T follicular helper cell (primary cell): ENCODE data around the gene THRB.

ENCODE experiments used
- DNase-seq: peaks from one replicate; pipeline ENCODE4 v3.0.0-alpha.2; 2020; ENCODE audit warnings: low read depth

The THRB gene

GRCh38 chr3:24512564-24513197, 18.0 kb upstream of the THRB start:
- no peak for DNase-seq

DNA sequence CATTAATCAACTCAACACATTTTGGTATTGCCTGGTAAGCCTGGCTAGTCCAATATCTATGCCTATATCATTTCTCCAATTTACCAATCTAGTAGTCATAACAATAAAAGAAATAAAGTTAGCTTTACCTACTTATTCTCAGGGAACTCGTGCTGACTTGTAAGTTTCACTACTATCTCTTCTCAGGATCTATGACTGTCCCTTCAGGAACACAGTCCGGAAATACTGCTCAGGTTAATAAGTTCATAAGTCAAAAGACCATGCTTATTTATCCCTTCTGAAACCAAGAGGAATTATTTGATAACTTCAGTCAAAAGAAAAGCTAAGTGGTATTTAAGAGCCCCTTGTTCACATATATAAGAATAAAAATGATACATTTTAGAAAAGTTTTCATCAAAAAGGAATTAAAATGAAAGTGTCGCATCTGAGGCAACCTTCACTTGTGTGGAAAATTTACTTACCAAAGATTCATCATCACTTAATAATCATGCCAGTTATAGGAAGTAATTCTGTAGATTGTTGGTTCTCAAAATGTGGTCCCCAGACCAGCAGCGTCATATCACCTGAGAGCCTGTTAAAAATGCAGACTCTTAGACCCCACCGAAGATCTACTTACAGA, 15.5 kb upstream of the THRB start:
- no peak for DNase-seq

GRCh38 chr3:24508423-24508839, 13.8 kb upstream of the THRB start:
- no peak for DNase-seq

- DNase-seq, result no peak
Measured at GRCh38 chr3:24507776-24508422, 13.2 kb upstream of the THRB start.

DNA sequence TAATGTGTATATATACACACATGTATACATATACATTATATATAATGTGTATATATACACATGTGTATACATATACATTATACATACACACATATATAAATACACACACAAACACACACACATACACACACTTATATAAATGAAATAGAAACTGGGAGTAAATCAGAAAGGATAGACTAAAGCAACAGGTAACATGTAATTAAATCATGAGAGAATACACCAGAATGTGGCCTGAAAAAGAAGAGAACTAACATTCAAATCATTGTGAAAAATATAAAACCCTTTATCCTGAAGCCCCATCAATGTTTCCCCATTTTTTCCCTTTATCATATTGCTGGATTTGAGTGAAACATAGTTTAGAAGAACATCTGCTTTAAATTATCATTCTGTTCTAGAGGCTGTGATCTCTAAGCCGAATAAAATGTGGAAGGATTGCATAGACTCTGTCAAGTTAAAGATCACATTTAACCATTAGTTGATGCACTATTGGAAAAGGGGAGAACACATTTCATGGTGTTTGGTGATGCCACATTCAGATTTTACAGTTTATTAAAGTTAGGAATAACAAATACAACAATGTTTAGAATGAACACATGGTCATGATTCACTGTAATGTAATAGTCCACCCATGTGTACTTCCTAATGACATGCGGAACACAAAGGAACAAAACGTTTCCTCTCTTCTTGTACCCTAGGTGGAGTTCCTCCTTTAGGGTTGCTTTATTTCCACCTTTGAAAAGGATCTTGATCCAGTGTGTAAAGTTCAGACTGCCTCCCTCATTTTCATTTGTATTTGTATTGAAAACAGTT, 12.5 kb upstream of the THRB start:
- no peak for DNase-seq

DNA sequence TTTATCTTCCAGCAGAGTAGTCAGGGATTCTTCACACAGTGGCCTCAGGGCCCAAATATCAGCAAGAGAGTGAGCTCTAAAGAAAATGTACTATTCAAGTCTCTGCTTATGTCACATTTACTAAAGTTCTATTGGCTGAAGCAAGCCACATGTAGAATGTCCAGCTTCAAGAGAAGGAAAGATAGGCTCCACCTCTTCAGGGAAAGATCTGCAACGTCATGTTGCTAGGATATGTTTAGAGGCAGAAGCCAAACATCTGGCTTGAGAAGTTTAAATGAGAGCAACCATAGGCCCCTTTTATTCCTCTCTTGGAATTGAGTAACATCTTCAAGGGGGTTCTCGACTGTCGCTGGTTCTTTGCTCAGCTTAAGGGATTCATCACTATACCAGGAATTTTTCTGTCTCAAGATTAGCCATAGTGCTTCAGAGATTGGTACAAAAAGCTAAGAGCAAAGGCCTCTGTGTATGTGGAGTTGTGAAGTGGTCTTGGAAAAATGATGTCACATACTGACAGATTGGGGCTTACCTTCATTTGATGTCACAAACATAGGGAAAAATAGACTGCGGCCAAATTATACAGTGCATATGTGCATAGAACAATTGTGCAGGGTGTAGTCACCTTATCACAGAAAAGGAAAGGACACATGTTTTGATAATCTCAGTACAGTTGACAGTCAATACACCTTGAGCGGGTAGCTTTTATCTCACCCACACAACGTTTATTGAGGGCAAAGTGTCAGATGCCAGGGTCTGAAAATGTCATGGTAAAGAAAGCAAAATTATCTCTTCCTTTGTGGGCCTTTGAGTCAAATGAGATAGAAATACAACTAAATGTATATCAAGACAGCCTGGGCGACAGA, 11.3 kb upstream of the THRB start:
- DNase-seq, result no peak

- DNase-seq, result no peak
Measured at GRCh38 chr3:24504772-24505171, 10.1 kb upstream of the THRB start.

GRCh38 chr3:24503616-24504113, 9.0 kb upstream of the THRB start:
- no peak for DNase-seq

DNA sequence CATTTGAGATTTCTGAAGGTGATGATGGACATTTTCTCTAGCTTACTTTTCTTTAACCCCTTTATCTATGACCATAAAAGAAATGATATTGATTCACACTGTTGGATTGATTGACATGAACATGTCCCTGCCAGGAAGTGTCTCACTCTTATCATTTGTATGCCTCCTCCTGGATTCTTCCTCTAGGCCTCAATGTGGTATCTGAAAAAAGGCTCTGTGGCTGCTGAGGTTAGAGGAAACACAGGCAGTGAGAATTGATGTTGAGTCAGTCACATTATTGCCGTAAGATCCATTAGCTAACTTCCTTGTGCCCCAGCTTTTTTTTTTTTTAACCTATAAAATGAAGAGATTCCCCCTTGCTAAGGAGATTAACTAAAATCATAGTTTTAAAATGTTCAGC, 8.0 kb upstream of the THRB start:
- DNase-seq, result no peak

DNA sequence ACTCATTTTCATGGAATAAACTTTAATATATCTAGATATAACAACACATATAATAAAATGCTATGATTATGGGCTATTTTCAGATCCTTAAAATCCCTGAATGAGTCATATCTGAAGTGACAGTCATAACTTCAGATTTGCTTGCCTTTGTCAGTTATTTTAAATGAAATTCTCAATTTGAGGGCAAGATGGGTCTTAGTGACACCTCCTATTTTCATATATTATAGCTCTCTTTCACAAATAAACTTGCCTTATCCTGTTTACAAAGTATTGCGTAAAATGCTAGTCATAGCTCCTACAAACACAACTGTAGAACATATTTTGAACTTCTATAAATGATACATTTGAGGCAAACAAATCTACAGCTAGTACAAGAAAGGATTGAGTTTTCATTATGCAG, 6.2 kb upstream of the THRB start:
- no peak for DNase-seq

GRCh38 chr3:24499991-24500390, 5.3 kb upstream of the THRB start:
- DNase-seq, result no peak

DNA sequence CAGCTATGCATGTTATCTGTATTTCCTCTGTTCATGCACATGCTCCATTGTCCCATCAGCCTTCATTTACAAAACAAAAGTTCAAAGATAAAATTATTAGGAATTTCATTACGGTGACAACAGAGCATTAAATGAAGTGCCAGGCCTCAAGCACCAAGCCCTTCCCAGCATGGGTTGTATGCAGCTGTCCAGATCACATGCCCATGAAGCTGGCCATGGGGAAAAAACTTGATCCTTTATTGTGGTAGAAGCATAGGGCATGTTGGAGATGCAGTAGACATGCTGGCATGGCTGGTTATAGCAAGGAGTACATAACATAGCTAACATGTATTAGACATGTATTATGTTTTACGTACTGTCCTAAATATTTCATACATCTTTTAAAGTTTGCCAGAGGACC, 4.1 kb upstream of the THRB start:
- no peak for DNase-seq

GRCh38 chr3:24498391-24498790, 3.7 kb upstream of the THRB start:
- DNase-seq, result no peak

DNA sequence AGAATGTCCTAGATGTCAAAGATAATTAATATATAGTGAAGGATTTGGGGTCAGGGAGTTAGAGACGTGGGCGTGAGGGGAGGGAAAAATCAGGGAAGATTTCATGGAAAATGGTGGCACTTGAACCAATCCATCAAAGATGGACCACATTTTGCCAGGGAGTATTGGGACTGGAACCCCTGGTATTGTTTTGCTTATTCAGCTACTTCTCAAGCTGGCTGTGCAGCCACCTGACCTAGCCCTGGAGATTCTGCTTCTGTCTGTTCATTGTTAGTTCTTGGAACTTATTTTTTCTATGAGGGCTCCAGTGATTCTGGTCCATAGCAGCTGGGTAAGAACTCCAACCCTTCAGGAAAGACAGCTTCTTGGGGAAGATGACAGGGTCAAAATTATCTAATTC, 3.3 kb upstream of the THRB start:
- DNase-seq, result no peak

DNA sequence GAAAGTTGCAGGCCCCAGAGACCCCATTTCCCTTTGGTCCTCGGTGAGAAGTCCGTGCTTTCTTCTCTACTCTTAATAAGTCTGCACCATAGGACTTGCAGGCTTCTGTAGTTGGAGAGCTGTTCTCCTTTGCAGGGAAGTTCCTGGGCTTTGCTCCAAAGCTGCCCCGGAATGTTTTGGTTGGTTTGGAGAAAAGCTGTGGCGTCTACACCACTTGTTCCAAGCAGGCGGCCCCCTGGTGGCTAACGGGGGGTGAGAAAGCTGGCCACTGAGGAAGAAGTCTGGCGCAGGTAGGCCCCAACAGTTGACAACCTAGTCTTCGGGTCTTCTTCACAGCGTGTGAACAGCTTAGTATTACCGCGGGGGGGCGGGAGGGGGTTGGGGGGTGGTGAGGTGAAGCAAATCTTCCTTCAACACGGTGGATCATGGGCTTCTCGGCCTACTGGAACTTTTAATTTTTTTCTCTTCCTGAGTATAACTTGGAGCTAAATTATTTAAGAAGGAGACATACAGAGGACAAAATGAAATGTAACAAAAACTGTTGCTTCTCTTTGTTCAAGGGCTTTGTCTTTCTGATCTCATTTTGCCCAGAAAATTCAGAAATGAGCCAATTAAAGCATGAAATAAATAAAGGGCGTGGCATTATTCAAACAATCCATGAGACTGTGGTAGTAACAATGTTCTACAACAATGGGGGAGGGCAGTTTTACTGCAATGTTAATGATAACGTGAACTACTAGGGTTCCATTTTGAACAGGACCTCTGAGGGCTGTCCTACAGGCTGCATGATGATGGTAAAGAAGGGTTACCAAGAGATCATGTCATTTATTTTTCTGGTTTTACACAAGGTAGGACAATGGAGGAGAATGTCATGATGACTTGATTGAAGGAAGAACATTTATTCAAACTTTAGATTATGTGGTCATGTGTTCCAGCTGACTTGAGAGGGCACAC, 2.2 kb upstream of the THRB start:
- DNase-seq, result no peak

- DNase-seq, result no peak
Measured at GRCh38 chr3:24495326-24495994, 810 bp upstream of the THRB start.

DNA sequence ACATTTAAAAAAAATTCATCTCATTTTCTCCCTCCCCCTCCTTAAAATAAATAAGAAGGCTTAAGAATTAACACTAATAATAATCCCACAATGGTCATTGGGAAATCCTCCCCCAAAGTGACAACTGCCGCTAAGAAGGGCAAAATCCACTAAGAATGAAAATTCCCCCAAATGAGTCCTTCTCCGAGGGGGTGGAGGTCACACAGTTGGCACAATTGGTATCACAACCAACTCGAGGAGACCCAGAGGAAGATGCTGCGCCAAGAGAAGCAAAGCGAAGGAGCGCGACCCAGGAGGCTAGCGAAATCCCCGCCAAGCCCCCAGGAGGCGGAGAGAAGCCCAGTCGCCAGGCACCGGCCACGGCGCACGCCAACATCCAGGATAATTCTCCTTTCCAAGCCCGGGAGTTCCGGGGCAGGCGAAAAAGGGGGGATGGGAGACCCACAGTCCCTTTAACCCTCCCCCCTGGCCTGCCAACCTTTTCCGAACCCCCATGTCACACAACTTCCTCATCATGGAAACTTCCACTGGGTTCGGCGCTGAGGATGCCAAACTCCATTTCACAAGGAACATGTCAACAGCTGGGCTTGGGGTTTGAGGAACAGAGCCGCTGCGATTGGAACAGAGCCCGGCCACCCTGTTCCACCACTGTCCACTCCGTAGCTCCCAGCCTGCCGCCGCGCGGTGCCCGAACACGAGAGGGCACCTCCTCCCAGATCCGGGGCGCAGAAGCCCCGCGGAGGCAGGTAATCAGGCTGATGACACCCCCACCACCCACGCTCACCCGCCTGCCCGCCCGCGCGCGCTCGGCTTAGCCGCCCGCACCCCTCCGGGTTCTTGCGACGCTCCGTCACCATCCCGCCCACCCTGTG, 668 bp downstream of the THRB start:
- DNase-seq, result no peak

- no peak for DNase-seq
Measured at GRCh38 chr3:24492971-24493551, 1.6 kb downstream of the THRB start.
